ENCODE measurements around the gene GNAQ. TPM values are rescaled to one million over a fixed set of nuclear protein-coding genes. Genes with fewer than 3 reads are reported as not detected.
A peak's percentile ranks its signal among the peaks of the same experiment; 100 is the strongest.

Gene GNAQ
- total and polyA plus RNA-seq, 2 of the 4 experiments (the other 2 are of a cell fraction): 23.1 to 50.7 TPM

- Histone ChIP-seq H3K4me1 (ENCODE audit: control insufficient read depth, insufficient read depth, low read length) (peaks cover 7% of the 10 kb centered on the region), H2BK120ac (ENCODE audit: low read depth, low read length) (no peak overlapping the region), H3K4me3 (ENCODE audit: insufficient read depth, low read depth, low read length) (no peak overlapping the region), H3K18ac (ENCODE audit: low read depth, low read length) (no peak overlapping the region; the same call in 1 of the 2 replicates), H3K27me3 (ENCODE audit: control insufficient read depth, insufficient read depth, low read length) (no peaks in the 10 kb centered on the region), H4K91ac (ENCODE audit: insufficient read depth, low read depth, low read length) (no peak overlapping the region), H3K4me2 (ENCODE audit: low read depth, low read length) (no peak overlapping the region; the same call in 1 of the 2 replicates), H3K9ac (ENCODE audit: low read depth, low read length) (no peak overlapping the region), H3K4ac (ENCODE audit: low read depth, low read length) (no peak overlapping the region), H2BK15ac (ENCODE audit: low read depth, low read length) (no peak overlapping the region), H2BK5ac (ENCODE audit: low read depth, low read length, poor library complexity, severe bottlenecking) (no peak overlapping the region), H3K36me3 (ENCODE audit: control insufficient read depth, insufficient read depth, low read length) (no peaks in the 10 kb centered on the region), H3K27ac (ENCODE audit: insufficient read depth, low read length) (no peak overlapping the region), H3K9me1 (ENCODE audit: insufficient read depth, low read length) (peaks cover 2% of the 10 kb centered on the region; the same call in 1 of the 2 replicates), H3K23ac (ENCODE audit: low read depth, low read length) (no peak overlapping the region), H4K8ac (ENCODE audit: low read depth in 2 of 2, low read length in 2 of 2) (no peak overlapping the region), H2BK20ac (ENCODE audit: low read depth, low read length) (no peak overlapping the region), H3K56ac (ENCODE audit: extremely low read depth, insufficient read depth, low read length) (no peak overlapping the region), H2AK5ac (ENCODE audit: low read depth, low read length) (no peak overlapping the region), H2AFZ (replicated peaks; ENCODE audit: low read length, poor library complexity) (no peak overlapping the region), H3K9me3 (ENCODE audit: control insufficient read depth, insufficient read depth, low read length) (no peaks in the 10 kb centered on the region), H3K14ac (replicated peaks; ENCODE audit: low read depth, low read length) (no peak overlapping the region), H3K79me1 (ENCODE audit: low read depth in 1 of 2, low read length in 2 of 2) (peaks cover 36 to 50% of the 10 kb centered on the region in 2 experiments), H4K5ac (ENCODE audit: low read depth, low read length) (no peak overlapping the region), H2AK9ac (replicated peaks; ENCODE audit: low read depth, low read length, poor library complexity) (no peak overlapping the region), H4K20me1 (ENCODE audit: insufficient read depth, low read length) (peaks cover 8% of the 10 kb centered on the region; the same call in 1 of the 2 replicates)
- ChIA-PET CTCF (no interaction called here), POLR2A (ENCODE audit: unreplicated experiment) (interaction anchor here (0.6 kb wide), 1 partner anchor 370 kb away, joined by 4 read pairs; the partner anchor contains the start of gene PSAT1)
- ATAC-seq (ENCODE audit: low read depth): peak; percentile 73
- peak; percentile 45 for DNase-seq
- in situ Hi-C loops (cut with MboI; ENCODE audit: low sequenced_read_pairs) (no loop called here), dilution Hi-C loops (cut with HindIII; ENCODE audit: low sequenced_read_pairs, unreplicated experiment) (no loop called here), intact Hi-C loops (cut with micrococcal nuclease) (no loop called here)
- no CpG with 5 or more reads among the region's 2 CpGs for WGBS, 2 experiments (ENCODE audit: extremely low coverage in 2 of 2, insufficient read length in 1 of 2)
- TF ChIP-seq CEBPB (IDR thresholded peaks at IDR 0.05; ENCODE audit: low read depth, low read length) (peak; percentile 84), NFE2L2 (IDR thresholded peaks at IDR 0.05; ENCODE audit: low read depth, low read length) (no peak)
- BruUV-seq (replicated peaks): no TSS peak
Measured at GRCh38 chr9:77927265-77927664, 104.3 kb downstream of the GNAQ start.

All from IMR-90 (cell line).